ENCODE measurements around the gene METTL25. TPM values are rescaled to one million over a fixed set of nuclear protein-coding genes. Genes with fewer than 3 reads are reported as not detected.

The METTL25 gene
- total RNA-seq, 4 donors from 2014 or later: 15.2 to 29.9 (median 22.0) TPM

DNA sequence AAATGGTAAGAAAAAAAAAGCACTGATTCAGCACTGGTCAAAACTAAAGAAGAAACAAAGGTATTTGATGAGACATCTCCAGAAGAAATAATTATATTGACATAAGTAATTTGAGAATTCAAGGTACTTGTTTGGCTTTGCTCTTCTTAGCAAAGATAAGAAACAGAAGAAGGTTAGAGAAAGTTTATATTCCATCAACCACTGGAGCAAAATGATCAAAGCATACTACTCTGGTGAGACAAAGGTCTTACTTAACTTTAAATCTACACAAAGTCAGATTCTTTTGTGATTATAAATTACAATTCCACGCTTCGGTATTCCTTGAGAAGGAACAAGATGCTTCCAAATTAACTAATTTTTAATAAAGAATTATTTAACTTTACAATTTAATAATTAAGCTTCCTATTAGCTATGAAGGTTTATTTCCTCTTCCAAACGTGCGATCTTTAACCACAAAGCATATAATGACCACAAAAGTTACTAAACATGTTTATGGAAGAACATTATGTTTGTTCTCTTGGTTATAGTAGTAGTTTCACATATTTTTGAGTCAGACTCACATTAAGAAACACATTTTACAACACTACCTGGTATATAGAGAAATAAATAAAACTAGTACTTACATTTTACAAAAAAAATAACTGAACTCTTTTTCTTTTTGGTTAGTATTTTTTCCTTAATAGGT, 53.4 kb downstream of the METTL25 start:
- H3K27me3 ChIP-seq: no peaks in the 10 kb centered on the region
- H3K36me3 ChIP-seq: peaks cover 4 to 13% (median 7%) of the 10 kb centered on the region in 4 donors
- H3K27ac ChIP-seq (replicated peaks in 1 of 4): no peak overlapping the region
- H3K4me1 ChIP-seq: no peaks in the 10 kb centered on the region
- no peak overlapping the region for H3K4me3 ChIP-seq
- DNase-seq (ENCODE audit: extremely low spot score): no peak
- WGBS: 85% methylated on average over 4 of the region's 4 CpGs
- TF ChIP-seq EP300 (IDR thresholded peaks at IDR 0.05): no peak
- TF ChIP-seq, protein P1, sequence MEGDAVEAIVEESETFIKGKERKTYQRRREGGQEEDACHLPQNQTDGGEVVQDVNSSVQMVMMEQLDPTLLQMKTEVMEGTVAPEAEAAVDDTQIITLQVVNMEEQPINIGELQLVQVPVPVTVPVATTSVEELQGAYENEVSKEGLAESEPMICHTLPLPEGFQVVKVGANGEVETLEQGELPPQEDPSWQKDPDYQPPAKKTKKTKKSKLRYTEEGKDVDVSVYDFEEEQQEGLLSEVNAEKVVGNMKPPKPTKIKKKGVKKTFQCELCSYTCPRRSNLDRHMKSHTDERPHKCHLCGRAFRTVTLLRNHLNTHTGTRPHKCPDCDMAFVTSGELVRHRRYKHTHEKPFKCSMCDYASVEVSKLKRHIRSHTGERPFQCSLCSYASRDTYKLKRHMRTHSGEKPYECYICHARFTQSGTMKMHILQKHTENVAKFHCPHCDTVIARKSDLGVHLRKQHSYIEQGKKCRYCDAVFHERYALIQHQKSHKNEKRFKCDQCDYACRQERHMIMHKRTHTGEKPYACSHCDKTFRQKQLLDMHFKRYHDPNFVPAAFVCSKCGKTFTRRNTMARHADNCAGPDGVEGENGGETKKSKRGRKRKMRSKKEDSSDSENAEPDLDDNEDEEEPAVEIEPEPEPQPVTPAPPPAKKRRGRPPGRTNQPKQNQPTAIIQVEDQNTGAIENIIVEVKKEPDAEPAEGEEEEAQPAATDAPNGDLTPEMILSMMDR (IDR thresholded peaks at IDR 0.05): no peak
- no peak for TF ChIP-seq POLR2A (IDR thresholded peaks at IDR 0.05; ENCODE audit: low read depth)
- TF ChIP-seq POLR2AphosphoS5 (IDR thresholded peaks at IDR 0.05): no peak
- H3K9me3 ChIP-seq: no peaks in the 10 kb centered on the region
- intact Hi-C loops (cut with DNase I): no loop called here

DNA sequence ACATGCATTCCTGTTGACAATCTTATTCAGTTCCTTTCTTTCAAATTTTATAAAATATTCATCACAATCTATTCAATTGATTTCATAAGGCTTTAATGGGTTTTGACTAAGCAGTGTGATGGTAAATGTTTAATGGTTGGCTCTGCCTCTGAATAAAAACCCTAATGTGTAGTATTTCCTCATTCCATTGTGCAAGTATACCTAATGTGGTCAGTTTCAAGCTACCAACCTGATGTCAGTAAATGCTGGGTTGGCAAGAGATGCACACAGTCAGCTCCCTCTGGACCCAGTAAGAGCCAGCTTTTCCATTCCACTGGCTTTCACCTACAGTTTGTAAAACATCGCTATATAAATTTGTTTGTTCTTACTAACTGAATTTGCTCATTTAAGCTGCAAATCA, 53.9 kb downstream of the METTL25 start:
- H3K27me3 ChIP-seq: no peaks in the 10 kb centered on the region
- H3K4me1 ChIP-seq: no peaks in the 10 kb centered on the region
- no peak overlapping the region for H3K27ac ChIP-seq (replicated peaks in 1 of 4)
- intact Hi-C loops (cut with DNase I): no loop called here
- no peak for DNase-seq (ENCODE audit: extremely low spot score)
- peaks cover 4 to 10% (median 7%) of the 10 kb centered on the region in 4 donors for H3K36me3 ChIP-seq
- no peak overlapping the region for H3K4me3 ChIP-seq
- TF ChIP-seq, protein P1 (IDR thresholded peaks at IDR 0.05): no peak
- TF ChIP-seq EP300 (IDR thresholded peaks at IDR 0.05): no peak
- no peak for TF ChIP-seq POLR2AphosphoS5 (IDR thresholded peaks at IDR 0.05)
- no peak for TF ChIP-seq POLR2A (IDR thresholded peaks at IDR 0.05; ENCODE audit: low read depth)
- no peaks in the 10 kb centered on the region for H3K9me3 ChIP-seq
- 100% methylated on average over 1 of the region's 1 CpG for WGBS

DNA sequence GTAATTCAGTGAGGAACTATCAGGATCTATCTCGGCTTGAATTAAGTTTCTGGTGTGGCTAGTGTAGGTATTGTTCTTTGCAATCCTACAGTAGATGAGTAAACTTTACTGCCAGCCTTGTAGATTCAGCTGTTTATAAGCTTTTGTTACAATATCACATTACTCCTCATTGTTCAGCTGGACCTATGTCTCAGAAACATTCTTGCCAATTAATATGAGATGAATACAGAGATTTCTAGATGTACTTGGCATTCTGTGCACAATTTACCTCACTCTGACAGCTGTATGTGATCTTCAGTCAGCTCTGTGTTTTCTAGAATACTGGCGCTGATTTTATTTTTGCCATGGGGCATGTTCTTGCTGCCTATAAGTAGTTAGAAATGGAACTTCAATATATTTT, 55.7 kb downstream of the METTL25 start:
- no peak for TF ChIP-seq POLR2AphosphoS5 (IDR thresholded peaks at IDR 0.05)
- TF ChIP-seq, protein P1 (IDR thresholded peaks at IDR 0.05): no peak
- TF ChIP-seq POLR2A (IDR thresholded peaks at IDR 0.05; ENCODE audit: low read depth): no peak
- no peak for TF ChIP-seq EP300 (IDR thresholded peaks at IDR 0.05)
- Histone ChIP-seq H3K27me3 (no peaks in the 10 kb centered on the region), H3K4me3 (no peak overlapping the region), H3K9me3 (no peaks in the 10 kb centered on the region), H3K36me3 (peaks cover 0 to 10% (median 6%) of the 10 kb centered on the region in 4 donors), H3K4me1 (no peaks in the 10 kb centered on the region), H3K27ac (replicated peaks in 1 of 4) (no peak overlapping the region)
- intact Hi-C loops (cut with DNase I): no loop called here
- no peak for DNase-seq (ENCODE audit: extremely low spot score)
- WGBS: 91% methylated on average over 2 of the region's 2 CpGs

DNA sequence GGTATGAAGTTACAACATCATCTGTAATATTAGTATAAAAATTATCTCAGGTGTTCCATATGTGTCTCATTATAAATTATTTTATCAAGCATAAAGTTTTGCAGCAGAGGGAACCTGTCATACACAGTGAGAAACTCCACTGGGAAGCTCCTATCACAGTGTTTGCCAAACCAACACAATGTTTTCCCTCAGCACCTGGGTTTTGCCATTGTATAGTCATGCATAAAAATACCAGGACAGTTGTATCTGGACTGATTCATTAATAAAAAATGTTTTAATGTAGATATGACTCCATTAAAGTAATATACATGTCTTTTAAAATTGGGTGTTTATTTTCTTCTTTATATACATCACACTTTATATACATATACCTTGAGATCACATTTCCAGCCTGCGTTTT, 56.6 kb downstream of the METTL25 start:
- intact Hi-C loops (cut with DNase I): no loop called here
- H3K4me1 ChIP-seq: no peaks in the 10 kb centered on the region
- no peak for DNase-seq (ENCODE audit: extremely low spot score)
- no peak for TF ChIP-seq POLR2AphosphoS5 (IDR thresholded peaks at IDR 0.05)
- TF ChIP-seq, protein P1 (IDR thresholded peaks at IDR 0.05): no peak
- no peak for TF ChIP-seq EP300 (IDR thresholded peaks at IDR 0.05)
- TF ChIP-seq POLR2A (IDR thresholded peaks at IDR 0.05; ENCODE audit: low read depth): no peak
- 93% methylated on average over 1 of the region's 1 CpG for WGBS
- peaks cover 0 to 10% (median 4%) of the 10 kb centered on the region in 4 donors for H3K36me3 ChIP-seq
- H3K9me3 ChIP-seq: no peaks in the 10 kb centered on the region
- H3K4me3 ChIP-seq: no peak overlapping the region
- H3K27me3 ChIP-seq: no peaks in the 10 kb centered on the region
- no peak overlapping the region for H3K27ac ChIP-seq (replicated peaks in 1 of 4)

DNA sequence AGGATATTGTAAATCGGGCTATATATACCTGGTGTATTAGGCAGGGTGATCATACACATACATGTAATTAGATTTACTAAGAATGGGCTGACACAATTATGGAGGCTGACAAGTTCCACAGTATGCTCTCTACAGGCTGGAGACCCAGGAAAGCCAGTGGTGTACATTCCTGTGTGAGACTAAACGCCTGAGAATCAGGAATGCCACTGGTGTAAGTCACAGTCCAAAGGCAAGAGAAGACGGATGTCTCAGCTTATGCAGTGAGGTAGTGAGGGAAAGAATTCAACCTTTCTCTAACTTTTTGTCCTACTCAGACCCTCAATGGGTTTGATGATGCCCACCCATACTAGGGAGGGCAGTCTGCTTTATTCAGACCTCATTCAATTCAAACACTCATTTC, 57.1 kb downstream of the METTL25 start:
- intact Hi-C loops (cut with DNase I): no loop called here
- TF ChIP-seq POLR2A (IDR thresholded peaks at IDR 0.05; ENCODE audit: low read depth): no peak
- no peak for TF ChIP-seq POLR2AphosphoS5 (IDR thresholded peaks at IDR 0.05)

More for the DNA sequence above, 57.1 kb downstream of the METTL25 start:
- Histone ChIP-seq H3K4me3 (no peak overlapping the region), H3K36me3 (peaks cover 0 to 10% (median 4%) of the 10 kb centered on the region in 4 donors), H3K27ac (replicated peaks in 1 of 4) (no peak overlapping the region), H3K9me3 (no peaks in the 10 kb centered on the region), H3K27me3 (no peaks in the 10 kb centered on the region), H3K4me1 (no peaks in the 10 kb centered on the region)
- DNase-seq (ENCODE audit: extremely low spot score): no peak
- 90% methylated on average over 3 of the region's 3 CpGs for WGBS
